Skeletal muscle tissue (tissue), 4 donors: Measurements from ENCODE around the gene MBNL1. TPM values are rescaled to one million over a fixed set of nuclear protein-coding genes. Genes with fewer than 3 reads are reported as not detected.

Experiments used
- H3K27ac ChIP-seq: one replicate; pipeline ENCODE4 v1.7.0; 2013; ENCODE audit warnings: mild to moderate bottlenecking, low read depth, low read length, inconsistent platforms
- H3K27me3 ChIP-seq, 3 donors: one replicate each; pipeline ENCODE4 v1.7.0; 2013; ENCODE audit warnings: low read length in 3 of 3; ENCODE audit not compliant: control insufficient read depth in 3 of 3, insufficient read depth in 3 of 3
- H3K36me3 ChIP-seq, 3 donors: one replicate each; pipeline ENCODE4 v1.7.0; 2013; ENCODE audit warnings: low read length in 3 of 3; ENCODE audit not compliant: control insufficient read depth in 3 of 3, insufficient read depth in 3 of 3
- H3K4me1 ChIP-seq, 3 donors: one replicate each; pipeline ENCODE4 v1.7.0; 2013; ENCODE audit warnings: low read length in 3 of 3, mild to moderate bottlenecking in 3 of 3; ENCODE audit not compliant: control insufficient read depth in 3 of 3, insufficient read depth in 3 of 3
- H3K4me3 ChIP-seq, 3 donors: one replicate each; pipeline ENCODE4 v1.7.0; 2013; ENCODE audit warnings: low read length in 3 of 3
- H3K9ac ChIP-seq, 3 donors: one replicate each; pipeline ENCODE4 v1.7.0; 2013; ENCODE audit warnings: low read length in 3 of 3, mild to moderate bottlenecking in 3 of 3, moderate library complexity in 2 of 3, low read depth in 1 of 3
- H3K9me3 ChIP-seq, 3 donors: one replicate each; pipeline ENCODE4 v1.7.0; 2013; ENCODE audit warnings: low read length in 3 of 3; ENCODE audit not compliant: control insufficient read depth in 3 of 3
- total RNA-seq: library from RNA; depleted of rRNA; stranded (reverse); fragments of >200 nt; gene quantifications from one replicate; pipeline ENCODE4 v1.2.3, GENCODE V29; 2014
- donor health status: Osteomylitis.

MBNL1 gene
- total RNA-seq, 1 donor from 2014 or later, result 76.7 TPM

GRCh38 chr3:152454076-152454875, 185.5 kb downstream of the MBNL1 start:
- Histone ChIP-seq H3K36me3 (peaks cover 19 to 40% (median 39%) of the 10 kb centered on the region in 3 donors), H3K9me3 (no peaks in the 10 kb centered on the region), H3K27me3 (no peaks in the 10 kb centered on the region), H3K9ac (no peak overlapping the region), H3K4me3 (no peak overlapping the region), H3K27ac (no peak overlapping the region), H3K4me1 (peaks cover 0 to 8% (median 0%) of the 10 kb centered on the region in 3 donors)

GRCh38 chr3:152455989-152456388, 187.3 kb downstream of the MBNL1 start:
- Histone ChIP-seq H3K36me3 (peaks cover 22 to 42% (median 37%) of the 10 kb centered on the region in 3 donors), H3K4me1 (peaks cover 0 to 5% (median 0%) of the 10 kb centered on the region in 3 donors), H3K9ac (no peak overlapping the region), H3K4me3 (no peak overlapping the region), H3K27ac (no peak overlapping the region), H3K9me3 (no peaks in the 10 kb centered on the region), H3K27me3 (no peaks in the 10 kb centered on the region)

- Histone ChIP-seq H3K4me3 (no peak overlapping the region), H3K27ac (no peak overlapping the region), H3K27me3 (no peaks in the 10 kb centered on the region), H3K9ac (no peak overlapping the region), H3K36me3 (peaks cover 18 to 41% (median 36%) of the 10 kb centered on the region in 3 donors), H3K4me1 (no peaks in the 10 kb centered on the region), H3K9me3 (no peaks in the 10 kb centered on the region)
Observed at GRCh38 chr3:152457500-152458375, 189.0 kb downstream of the MBNL1 start.

- Histone ChIP-seq H3K27ac (no peak overlapping the region), H3K36me3 (peaks cover 18 to 46% (median 37%) of the 10 kb centered on the region in 3 donors)
Observed at GRCh38 chr3:152458376-152459117, 189.8 kb downstream of the MBNL1 start.

GRCh38 chr3:152459118-152459515, 190.4 kb downstream of the MBNL1 start:
- Histone ChIP-seq H3K4me1 (no peaks in the 10 kb centered on the region), H3K9ac (no peak overlapping the region), H3K4me3 (no peak overlapping the region), H3K27ac (no peak overlapping the region), H3K36me3 (peaks cover 18 to 49% (median 39%) of the 10 kb centered on the region in 3 donors), H3K27me3 (no peaks in the 10 kb centered on the region), H3K9me3 (no peaks in the 10 kb centered on the region)

More at GRCh38 chr3:152458376-152459117, 189.8 kb downstream of the MBNL1 start:
- no peaks in the 10 kb centered on the region for H3K4me1 ChIP-seq
- no peak overlapping the region for H3K9ac ChIP-seq
- no peaks in the 10 kb centered on the region for H3K9me3 ChIP-seq
- H3K4me3 ChIP-seq, result no peak overlapping the region
- H3K27me3 ChIP-seq, result no peaks in the 10 kb centered on the region

- Histone ChIP-seq H3K4me3 (no peak overlapping the region), H3K36me3 (peaks cover 18 to 49% (median 41%) of the 10 kb centered on the region in 3 donors), H3K27me3 (no peaks in the 10 kb centered on the region), H3K4me1 (no peaks in the 10 kb centered on the region), H3K9me3 (no peaks in the 10 kb centered on the region), H3K27ac (no peak overlapping the region), H3K9ac (no peak overlapping the region)
Observed at GRCh38 chr3:152459572-152459971, 190.8 kb downstream of the MBNL1 start.

GRCh38 chr3:152460936-152461335, 192.2 kb downstream of the MBNL1 start:
- no peaks in the 10 kb centered on the region for H3K9me3 ChIP-seq
- H3K36me3 ChIP-seq, result peaks cover 15 to 53% (median 44%) of the 10 kb centered on the region in 3 donors
- H3K4me3 ChIP-seq, result no peak overlapping the region
- H3K27ac ChIP-seq, result no peak overlapping the region
- no peaks in the 10 kb centered on the region for H3K27me3 ChIP-seq
- H3K9ac ChIP-seq, result no peak overlapping the region
- H3K4me1 ChIP-seq, result no peaks in the 10 kb centered on the region

GRCh38 chr3:152461460-152461859, 192.7 kb downstream of the MBNL1 start:
- Histone ChIP-seq H3K4me3 (no peak overlapping the region), H3K9ac (no peak overlapping the region), H3K27me3 (no peaks in the 10 kb centered on the region), H3K4me1 (no peaks in the 10 kb centered on the region), H3K9me3 (no peaks in the 10 kb centered on the region), H3K27ac (no peak overlapping the region), H3K36me3 (peaks cover 10 to 50% (median 38%) of the 10 kb centered on the region in 3 donors)

GRCh38 chr3:152466784-152467183, 198.1 kb downstream of the MBNL1 start:
- H3K27ac ChIP-seq, result no peak overlapping the region

More at GRCh38 chr3:152466784-152467183, 198.1 kb downstream of the MBNL1 start:
- Histone ChIP-seq H3K9ac (no peak overlapping the region), H3K36me3 (peaks cover 0 to 27% (median 20%) of the 10 kb centered on the region in 3 donors), H3K27me3 (no peaks in the 10 kb centered on the region), H3K9me3 (no peaks in the 10 kb centered on the region), H3K4me3 (no peak overlapping the region), H3K4me1 (peaks cover 0 to 4% (median 0%) of the 10 kb centered on the region in 3 donors)
